Measurements from ENCODE around the gene APOL3. TPM values are rescaled to one million over a fixed set of nuclear protein-coding genes. Genes with fewer than 3 reads are reported as not detected.
A peak's percentile ranks its signal among the peaks of the same experiment; 100 is the strongest.
"Not testable (repeated sequence)": the region's sequence is repeated elsewhere in the genome, so short reads cannot be mapped to it uniquely, and the experiment has no call there.

The APOL3 gene
- 10 to 100 TPM; 63.9 to 66.7 TPM for total RNA-seq

GRCh38 chr22:36160499-36160942, at the start of gene APOL3:
TSS of gene APOL3 (minus strand) at chr22:36160755. CDS start at chr22:36149055, 11,700 bp downstream.
- Mint-ChIP-seq H3K36me3 (peaks cover 15% of the 10 kb centered on the region), H3K4me3 (peak within 1 kb of the TSS; percentile 86), H3K27ac (peak within 1 kb of the TSS; percentile 96), H3K9me3 (no peaks in the 10 kb centered on the region), H3K4me1 (ENCODE audit: low read depth) (peaks cover 71% of the 10 kb centered on the region), H3K27me3 (no peaks in the 10 kb centered on the region)
- intact Hi-C loops (cut with micrococcal nuclease): loop anchor here (2.0 kb wide), 1 partner anchor 78 kb away; the partner anchor contains the start of gene APOL2
- POLR2A ChIA-PET: interaction anchor here (0.6 to 1.2 kb wide), 3 partner anchors 17 to 1077 kb away, joined by 3 read pairs; partner anchors contain the start of gene APOL6
- CTCF ChIA-PET: interaction anchor here (1.2 to 15.2 kb wide), 4 partner anchors 19 to 126 kb away, joined by 3 to 174 read pairs (median 12); partner anchors contain the start of gene APOL2
- peak; percentile 67 for DNase-seq

DNA sequence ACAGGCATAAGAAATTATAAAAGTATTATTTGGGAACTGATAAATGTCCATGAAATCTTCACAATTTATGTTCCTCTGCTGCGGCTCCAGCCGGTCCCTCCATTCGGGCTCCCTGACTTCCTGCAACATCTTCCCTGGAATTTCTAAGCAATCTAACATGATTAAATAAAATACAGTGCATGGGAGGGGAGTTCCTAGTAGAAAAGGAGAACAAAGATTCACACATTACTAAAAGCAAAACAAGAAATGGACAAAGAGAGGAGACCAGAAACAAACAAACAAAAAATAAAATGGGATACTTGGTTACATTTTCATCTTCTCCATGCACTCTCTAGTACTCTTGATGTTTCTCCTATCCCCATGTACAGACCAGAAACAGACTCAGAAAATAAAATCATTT, 49.7 kb upstream of the APOL3 start:
- CTCF ChIA-PET: interaction anchor here (1.2 kb wide), 1 partner anchor 31 kb away, joined by 3 read pairs; no protein-coding TSS in a partner anchor
- intact Hi-C loops (cut with micrococcal nuclease): no loop called here
- peaks cover 6% of the 10 kb centered on the region for H3K9me3 Mint-ChIP-seq

GRCh38 chr22:36209488-36209908, 48.9 kb upstream of the APOL3 start:
- CTCF ChIA-PET: interaction anchor here (1.3 kb wide), 1 partner anchor 144 kb away, joined by 3 read pairs; no protein-coding TSS in a partner anchor
- intact Hi-C loops (cut with micrococcal nuclease); H3K4me3 Mint-ChIP-seq; H3K4me1 Mint-ChIP-seq (ENCODE audit: low read depth); POLR2A ChIA-PET; DNase-seq; H3K36me3 Mint-ChIP-seq; H3K9me3 Mint-ChIP-seq; H3K27ac Mint-ChIP-seq: not testable (repeated sequence)
- H3K27me3 Mint-ChIP-seq: peaks cover 31% of the 10 kb centered on the region

More for the DNA sequence above, 49.7 kb upstream of the APOL3 start:
- peaks cover 34% of the 10 kb centered on the region for H3K27me3 Mint-ChIP-seq
- H3K36me3 Mint-ChIP-seq: peaks cover 1% of the 10 kb centered on the region
- peaks cover 5% of the 10 kb centered on the region for H3K4me1 Mint-ChIP-seq (ENCODE audit: low read depth)
- no peak overlapping the region for H3K4me3 Mint-ChIP-seq
- no peak overlapping the region for H3K27ac Mint-ChIP-seq
- POLR2A ChIA-PET: no interaction called here
- no peak for DNase-seq

- ChIA-PET POLR2A (no interaction called here), CTCF (interaction anchor here (1.2 to 1.3 kb wide), 3 partner anchors 16 to 278 kb away, joined by 3 read pairs; no protein-coding TSS in a partner anchor)
- DNase-seq: no peak
- no peak overlapping the region for H3K4me3 Mint-ChIP-seq
- intact Hi-C loops (cut with micrococcal nuclease): no loop called here
- no peak overlapping the region for H3K27ac Mint-ChIP-seq
- H3K27me3 Mint-ChIP-seq: peaks cover 31% of the 10 kb centered on the region
- H3K9me3 Mint-ChIP-seq: peaks cover 6% of the 10 kb centered on the region
- H3K36me3 Mint-ChIP-seq: peaks cover 1% of the 10 kb centered on the region
- H3K4me1 Mint-ChIP-seq (ENCODE audit: low read depth): peaks cover 5% of the 10 kb centered on the region
These were observed 48.4 kb upstream of the APOL3 start for GRCh38 chr22:36208914-36209313.

DNA sequence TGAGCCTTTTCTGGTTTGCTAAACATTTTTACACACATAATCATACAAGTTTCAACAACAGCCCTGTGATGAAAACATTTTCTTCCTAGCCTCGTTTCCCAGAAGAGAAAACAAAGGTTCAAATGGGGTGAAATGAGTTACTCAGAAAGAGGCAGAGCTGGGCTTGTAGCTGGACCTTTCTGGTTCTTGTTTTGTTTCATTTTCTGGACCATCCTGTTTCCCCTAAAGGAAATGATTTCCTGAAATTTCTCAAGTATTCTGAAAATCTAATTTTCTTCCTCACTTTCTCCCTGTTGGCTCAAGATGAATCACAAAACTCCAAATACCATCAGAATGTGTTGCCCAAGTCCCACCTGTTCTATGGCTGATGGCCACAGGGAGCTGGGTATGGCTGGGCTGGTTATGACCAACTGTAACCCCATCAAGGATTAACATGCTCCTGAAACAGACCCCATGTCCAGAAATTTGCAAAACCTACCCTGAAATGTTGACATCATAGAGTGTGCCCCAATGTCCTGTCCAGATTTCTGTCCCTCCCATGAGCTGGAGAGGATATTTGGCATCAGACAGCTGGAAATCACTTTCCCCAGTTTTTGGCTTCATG, 47.7 kb upstream of the APOL3 start:
- CTCF ChIA-PET: interaction anchor here (1.2 to 1.8 kb wide), 4 partner anchors 16 to 279 kb away, joined by 3 to 4 read pairs (median 3); no protein-coding TSS in a partner anchor
- H3K27me3 Mint-ChIP-seq: peaks cover 30% of the 10 kb centered on the region

GRCh38 chr22:36206255-36206654, 45.7 kb upstream of the APOL3 start:
- peaks cover 6% of the 10 kb centered on the region for H3K9me3 Mint-ChIP-seq
- CTCF ChIA-PET: interaction anchor here (1.1 to 1.8 kb wide), 3 partner anchors 12 to 72 kb away, joined by 3 to 4 read pairs (median 3); no protein-coding TSS in a partner anchor

More for the DNA sequence above, 47.7 kb upstream of the APOL3 start:
- no peak for DNase-seq
- Mint-ChIP-seq H3K27ac (no peak overlapping the region), H3K36me3 (peaks cover 1% of the 10 kb centered on the region), H3K4me1 (ENCODE audit: low read depth) (peaks cover 5% of the 10 kb centered on the region), H3K4me3 (no peak overlapping the region), H3K9me3 (peaks cover 6% of the 10 kb centered on the region)
- POLR2A ChIA-PET: no interaction called here
- intact Hi-C loops (cut with micrococcal nuclease): no loop called here

DNA sequence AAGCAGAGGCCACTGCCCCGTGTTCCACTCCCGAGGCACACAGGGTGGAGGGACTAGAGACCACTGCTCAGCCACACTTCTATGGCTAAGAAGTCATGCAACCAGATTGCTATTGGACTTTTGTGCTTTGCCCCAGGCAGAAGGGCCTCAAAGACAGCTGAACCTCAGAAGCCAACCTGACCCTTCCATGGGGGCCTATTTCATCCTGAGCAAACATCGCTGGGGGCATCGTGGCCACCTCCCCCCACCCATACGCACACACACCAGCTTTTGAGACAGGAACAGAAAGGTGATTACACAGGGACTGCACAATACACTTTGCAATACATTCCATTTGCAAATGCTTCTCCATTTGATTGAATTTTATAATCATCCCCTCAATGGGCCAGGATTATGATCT, 45.0 kb upstream of the APOL3 start:
- CTCF ChIA-PET; intact Hi-C loops (cut with micrococcal nuclease); POLR2A ChIA-PET; H3K36me3 Mint-ChIP-seq; H3K4me1 Mint-ChIP-seq (ENCODE audit: low read depth); DNase-seq; H3K9me3 Mint-ChIP-seq; H3K27ac Mint-ChIP-seq; H3K4me3 Mint-ChIP-seq: not testable (repeated sequence)
- peaks cover 18% of the 10 kb centered on the region for H3K27me3 Mint-ChIP-seq

More at GRCh38 chr22:36206255-36206654, 45.7 kb upstream of the APOL3 start:
- no peak overlapping the region for H3K27ac Mint-ChIP-seq
- intact Hi-C loops (cut with micrococcal nuclease): no loop called here
- POLR2A ChIA-PET: no interaction called here
- H3K4me3 Mint-ChIP-seq: no peak overlapping the region
- H3K27me3 Mint-ChIP-seq: peaks cover 24% of the 10 kb centered on the region
- peaks cover 1% of the 10 kb centered on the region for H3K36me3 Mint-ChIP-seq
- no peak for DNase-seq
- H3K4me1 Mint-ChIP-seq (ENCODE audit: low read depth): peaks cover 5% of the 10 kb centered on the region

GRCh38 chr22:36204632-36205015, 44.1 kb upstream of the APOL3 start:
- peaks cover 13% of the 10 kb centered on the region for H3K27me3 Mint-ChIP-seq
- no peak for DNase-seq
- ChIA-PET CTCF (interaction anchor here (1.2 kb wide), 1 partner anchor 24 kb away, joined by 3 read pairs; no protein-coding TSS in a partner anchor), POLR2A (no interaction called here)
- no peak overlapping the region for H3K27ac Mint-ChIP-seq
- H3K4me1 Mint-ChIP-seq (ENCODE audit: low read depth): no peaks in the 10 kb centered on the region
- no peak overlapping the region for H3K4me3 Mint-ChIP-seq
- intact Hi-C loops (cut with micrococcal nuclease): no loop called here
- H3K9me3 Mint-ChIP-seq: peaks cover 3% of the 10 kb centered on the region
- H3K36me3 Mint-ChIP-seq: no peaks in the 10 kb centered on the region

DNA sequence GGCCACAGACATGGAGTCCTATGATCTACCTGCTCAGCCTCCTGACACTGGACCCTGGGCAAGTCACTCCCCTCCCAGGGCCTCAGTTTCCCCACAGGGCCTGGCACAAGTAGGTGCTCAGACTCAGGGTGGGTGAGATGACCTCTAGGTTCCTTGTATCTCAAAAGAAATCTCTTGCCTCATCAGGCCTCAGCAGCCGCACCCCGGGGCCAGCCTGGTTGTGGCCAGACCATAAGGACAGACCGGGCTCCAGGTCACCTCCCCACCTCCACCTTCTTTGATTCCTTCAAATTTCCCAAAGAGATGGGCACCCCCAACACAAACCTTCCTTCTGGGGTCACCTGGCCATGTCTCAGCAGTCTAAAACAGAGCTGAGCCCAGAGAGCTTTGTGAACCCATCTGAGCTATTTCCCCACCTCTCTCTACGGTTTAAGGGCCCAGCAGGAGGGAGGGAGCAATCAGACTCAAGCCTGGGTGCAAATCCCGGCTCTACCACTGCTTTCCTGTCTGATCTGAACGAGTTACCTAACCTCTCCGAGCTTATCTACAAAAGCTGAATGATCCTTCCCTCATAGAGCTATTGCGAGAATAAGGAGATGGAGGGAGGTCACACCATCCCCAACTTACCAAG, 43.6 kb upstream of the APOL3 start:
- Mint-ChIP-seq H3K4me1 (ENCODE audit: low read depth) (no peaks in the 10 kb centered on the region), H3K27me3 (peaks cover 11% of the 10 kb centered on the region), H3K27ac (no peak overlapping the region), H3K36me3 (no peaks in the 10 kb centered on the region), H3K4me3 (no peak overlapping the region), H3K9me3 (peaks cover under 1% of the 10 kb centered on the region)
- no peak for DNase-seq
- ChIA-PET CTCF (interaction anchor here (1.2 kb wide), 1 partner anchor 23 kb away, joined by 3 read pairs; no protein-coding TSS in a partner anchor), POLR2A (no interaction called here)
- intact Hi-C loops (cut with micrococcal nuclease): no loop called here

DNA sequence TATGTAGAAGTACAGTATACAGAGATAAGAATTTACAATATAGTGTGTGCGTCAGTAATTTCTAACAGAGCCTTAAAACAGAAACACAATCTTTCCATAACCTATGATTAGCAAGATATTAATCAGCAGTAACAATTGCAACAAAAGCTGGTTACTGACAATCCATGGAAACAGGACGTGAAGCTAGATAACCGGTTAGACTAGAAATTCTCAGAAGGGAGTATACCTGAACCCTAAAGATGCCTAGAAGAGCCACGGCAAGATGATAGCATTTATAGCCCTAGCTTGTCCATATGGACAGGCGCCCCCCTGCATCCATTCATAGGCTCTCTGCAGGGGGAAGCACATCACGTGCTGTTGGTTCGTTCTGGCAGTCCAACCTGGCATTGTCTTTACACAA, 42.9 kb upstream of the APOL3 start:
- H3K27ac Mint-ChIP-seq; DNase-seq; POLR2A ChIA-PET; H3K4me3 Mint-ChIP-seq; H3K27me3 Mint-ChIP-seq; H3K4me1 Mint-ChIP-seq (ENCODE audit: low read depth); intact Hi-C loops (cut with micrococcal nuclease); H3K36me3 Mint-ChIP-seq; H3K9me3 Mint-ChIP-seq: not testable (repeated sequence)
- CTCF ChIA-PET: interaction anchor here (0.9 kb wide), 1 partner anchor 25 kb away, joined by 3 read pairs; no protein-coding TSS in a partner anchor

GRCh38 chr22:36202906-36203305, 42.4 kb upstream of the APOL3 start:
- H3K27ac Mint-ChIP-seq; POLR2A ChIA-PET; DNase-seq; H3K4me1 Mint-ChIP-seq (ENCODE audit: low read depth); H3K4me3 Mint-ChIP-seq; H3K9me3 Mint-ChIP-seq; intact Hi-C loops (cut with micrococcal nuclease); H3K36me3 Mint-ChIP-seq; H3K27me3 Mint-ChIP-seq: not testable (repeated sequence)
- CTCF ChIA-PET: interaction anchor here (0.9 kb wide), 1 partner anchor 25 kb away, joined by 3 read pairs; no protein-coding TSS in a partner anchor

GRCh38 chr22:36201630-36202319, 41.2 kb upstream of the APOL3 start, which contains the start of gene APOL4:
TSS of gene APOL4 (minus strand) at chr22:36201809. CDS start at chr22:36201734, 75 bp downstream.
- ChIA-PET POLR2A (no interaction called here), CTCF (no interaction called here)
- no peaks in the 10 kb centered on the region for H3K9me3 Mint-ChIP-seq
- no peak within 1 kb of the TSS for H3K27ac Mint-ChIP-seq
- no peak for DNase-seq
- peaks cover 14% of the 10 kb centered on the region for H3K4me1 Mint-ChIP-seq (ENCODE audit: low read depth)
- no peak within 1 kb of the TSS for H3K4me3 Mint-ChIP-seq
- H3K27me3 Mint-ChIP-seq: peaks cover 3% of the 10 kb centered on the region
- intact Hi-C loops (cut with micrococcal nuclease): no loop called here
- no peaks in the 10 kb centered on the region for H3K36me3 Mint-ChIP-seq

Measured in activated CD4-positive, alpha-beta memory T cell treated with anti-CD3 and anti-CD28 coated beads for 36 hours (primary cell).